Adrenal gland (tissue), 12 donors: Measurements from ENCODE around the gene PSMA7. TPM values are rescaled to one million over a fixed set of nuclear protein-coding genes. Genes with fewer than 3 reads are reported as not detected.

Source experiments
- DNase-seq, 7 donors: peaks; one replicate each; pipeline ENCODE4 v3.0.0-alpha.2; 2019 to 2020
- H3K27ac ChIP-seq, 5 donors: fragments of 200-600 bp; sonication (generic) in 4 of 5; 1 replicate in 3 of 5; 2 replicates in 2 of 5; pipeline versions ENCODE4 v1.5.1 to v1.8.0; 2016 to 2020; ENCODE audit warnings: mild to moderate bottlenecking in 1 of 5
- H3K27me3 ChIP-seq: fragments of 200-600 bp; 2 replicates; pipeline ENCODE4 v1.8.0; 2021
- H3K36me3 ChIP-seq, 2 donors: fragments of 200-600 bp; replicated peaks in 1 of 2; 1 replicate in 1 of 2; 2 replicates in 1 of 2; pipeline versions ENCODE4 v1.5.1 to v1.8.0; 2018 to 2022
- H3K4me1 ChIP-seq, 2 donors: fragments of 200-600 bp; replicated peaks in 1 of 2; 1 replicate in 1 of 2; 2 replicates in 1 of 2; pipeline versions ENCODE4 v1.5.1 to v1.8.0; 2018 to 2021
- H3K4me3 ChIP-seq, 4 donors: fragments of 200-600 bp; sonication (generic) in 3 of 4; one replicate each; pipeline ENCODE4 v1.5.1; 2016 to 2018
- H3K9me3 ChIP-seq, 3 donors: fragments of 200-600 bp; sonication (generic) in 1 of 3; replicated peaks in 1 of 3; 1 replicate in 2 of 3; 2 replicates in 1 of 3; pipeline versions ENCODE4 v1.5.1 to v1.8.0; 2016 to 2021
- CTCF ChIP-seq, 6 experiments: fragments of 450-650 bp in 4 of 6; fragments of 200-600 bp in 2 of 6; sonication (generic) in 1 of 6; IDR thresholded peaks; 1 replicate in 5 of 6; 2 replicates in 1 of 6; pipeline versions ENCODE4 v1.5.1 to v1.8.0; 2016 to 2021; ENCODE audit warnings: antibody characterized with exemption in 6 of 6, mild to moderate bottlenecking in 2 of 6, moderate library complexity in 1 of 6
- POLR2A ChIP-seq, 2 donors: fragments of 450-650 bp; IDR thresholded peaks; one replicate each; pipeline ENCODE4 v1.6.1; 2017; ENCODE audit warnings: antibody characterized with exemption in 2 of 2, mild to moderate bottlenecking in 2 of 2, moderate library complexity in 1 of 2
- WGBS, 4 donors: extraction: QIAGEN DNeasy Blood & Tissue Kit in 2 of 4; methylation state at CpG; one replicate each; pipeline versions ENCODE4 v1.1.5 to v1.1.7; 2013 to 2017; 5-methylcytosine and 5-hydroxymethylcytosine counted together
- intact Hi-C, 2 donors: fragments of 100-400 bp; cut with DNase I; formaldehyde crosslinking; loops; one replicate each; pipeline versions ENCODE4 v1.14.1 to v1.15.0; 2022 to 2023
- polyA plus RNA-seq, 3 donors: library from polyadenylated mRNA; stranded (reverse); fragments of 200-250 nt in 2 of 3; fragments of 350-450 nt in 1 of 3; fragmentation: Illumina TruSeq in 1 of 3; extraction: RNeasy Lipid Tissue Mini Kit (QIAGEN cat#74804) in 1 of 3; gene quantifications; one replicate each; pipeline ENCODE4 v1.2.3, GENCODE V29; 2013 to 2014
- total RNA-seq, 9 donors: library from RNA; depleted of rRNA in 4 of 9; stranded (reverse); fragments of >200 nt in 4 of 9; fragments of 120-200 nt in 1 of 9; fragmentation: NEBNext Ultra II Directional in 1 of 9; extraction: Animal tissue kit (Norgen Biotek cat#: 25700) in 1 of 9; gene quantifications; one replicate each; pipeline versions ENCODE4 v1.1.0 to v1.2.4, GENCODE V29; 2013 to 2023
- donor health status: healthy with polysubstance abuse.
- donor health status: Bipolar disorder and iron deficiency.
- donor health status: DM: yes; HTN: yes; CAD: no.
- donor health status: DM: no; HTN: no; CAD: no.
- donor health status: DM: no; HTN: no; CAD: no.
- donor health status: DM: yes; HTN: yes; CAD: no.

The PSMA7 gene
- total and polyA plus RNA-seq, 12 donors = 175 to 518 (median 277) TPM

- no peak overlapping the region for H3K4me3 ChIP-seq
- 83 to 93% (median 86%) methylated on average over 15 to 25 of the region's 25 CpGs for WGBS, 4 donors
- no peaks in the 10 kb centered on the region for H3K27me3 ChIP-seq
- peaks cover 7 to 12% of the 10 kb centered on the region in 2 donors for H3K4me1 ChIP-seq
- intact Hi-C loops = loop anchor here in 1 of 2 donors (5.0 kb wide), 1 partner anchor 145 kb away; no protein-coding TSS in a partner anchor
- TF ChIP-seq POLR2A (IDR thresholded peaks at IDR 0.05) (no peak), CTCF (IDR thresholded peaks at IDR 0.05) (no peak)
- no peak for DNase-seq
- no peak overlapping the region for H3K27ac ChIP-seq
- peaks cover 0 to 15% of the 10 kb centered on the region in 2 donors for H3K36me3 ChIP-seq
- no peaks in the 10 kb centered on the region for H3K9me3 ChIP-seq
Observed at GRCh38 chr20:62157387-62158087, 14.3 kb upstream of the PSMA7 start.

- H3K27me3 ChIP-seq = no peaks in the 10 kb centered on the region
- DNase-seq = peak; percentile 63 to 80 (median 78)
- 41 to 66% (median 43%) methylated on average over 7 to 24 of the region's 24 CpGs for WGBS, 4 donors
- H3K9me3 ChIP-seq = no peaks in the 10 kb centered on the region
- TF ChIP-seq POLR2A (IDR thresholded peaks at IDR 0.05) (no peak), CTCF (IDR thresholded peaks at IDR 0.05) (peak; percentile 65 to 74 (median 72))
- peaks cover 0 to 9% of the 10 kb centered on the region in 2 donors for H3K36me3 ChIP-seq
- intact Hi-C loops = loop anchor here in 1 of 2 donors (5.0 kb wide), 1 partner anchor 144 kb away; no protein-coding TSS in a partner anchor
- H3K27ac ChIP-seq = peak overlapping the region in 2 of 5 donors; percentile 13 to 22
- H3K4me3 ChIP-seq = no peak overlapping the region
- peaks cover 7 to 12% of the 10 kb centered on the region in 2 donors for H3K4me1 ChIP-seq
Observed at GRCh38 chr20:62156592-62157386, 13.6 kb upstream of the PSMA7 start.

- no peak for TF ChIP-seq CTCF (IDR thresholded peaks at IDR 0.05)
- no peak for TF ChIP-seq POLR2A (IDR thresholded peaks at IDR 0.05)
- Histone ChIP-seq H3K4me1 (peaks cover 7 to 12% of the 10 kb centered on the region in 2 donors), H3K4me3 (no peak overlapping the region), H3K27me3 (no peaks in the 10 kb centered on the region), H3K27ac (peak overlapping the region in 1 of 5 donors; percentile 13), H3K36me3 (peaks cover 0 to 3% of the 10 kb centered on the region in 2 donors), H3K9me3 (no peaks in the 10 kb centered on the region)
- intact Hi-C loops = loop anchor here in 1 of 2 donors (5.0 kb wide), 1 partner anchor 144 kb away; no protein-coding TSS in a partner anchor
- no peak for DNase-seq
- 81 to 86% (median 83%) methylated on average over 3 of the region's 3 CpGs for WGBS, 4 donors
Observed at GRCh38 chr20:62156254-62156556, 13.0 kb upstream of the PSMA7 start.
